Spleen (tissue), 11 donors: ENCODE data around the gene CADPS2. TPM values are rescaled to one million over a fixed set of nuclear protein-coding genes. Genes with fewer than 3 reads are reported as not detected.

Source experiments
- DNase-seq: peaks from one replicate; pipeline ENCODE4 v3.0.0-alpha.2; 2020
- H3K27ac ChIP-seq, 8 donors: fragments of 200-600 bp; sonication (generic) in 7 of 8; 1 replicate in 4 of 8; 2 replicates in 4 of 8; pipeline versions ENCODE4 v1.5.0 to v1.8.0; 2016 to 2021; ENCODE audit warnings: inconsistent platforms in 4 of 8, mild to moderate bottlenecking in 4 of 8, moderate library complexity in 1 of 8
- H3K27me3 ChIP-seq, 7 donors: fragments of 200-600 bp; sonication (generic) in 6 of 7; replicated peaks in 1 of 7; 1 replicate in 4 of 7; 2 replicates in 3 of 7; pipeline versions ENCODE4 v1.5.0 to v1.8.0; 2016 to 2021; ENCODE audit warnings: inconsistent platforms in 3 of 7, mild to moderate bottlenecking in 1 of 7
- H3K36me3 ChIP-seq, 6 donors: fragments of 200-600 bp; sonication (generic) in 5 of 6; 1 replicate in 4 of 6; 2 replicates in 2 of 6; pipeline versions ENCODE4 v1.5.0 to v1.8.0; 2016 to 2021; ENCODE audit warnings: inconsistent platforms in 2 of 6
- H3K4me1 ChIP-seq, 6 donors: fragments of 200-600 bp; sonication (generic) in 5 of 6; 1 replicate in 3 of 6; 2 replicates in 3 of 6; pipeline versions ENCODE4 v1.5.0 to v1.8.0; 2016 to 2021; ENCODE audit warnings: inconsistent platforms in 3 of 6
- H3K4me3 ChIP-seq, 8 donors: fragments of 200-600 bp; sonication (generic) in 7 of 8; 1 replicate in 4 of 8; 2 replicates in 4 of 8; pipeline versions ENCODE4 v1.5.0 to v1.8.0; 2016 to 2021; ENCODE audit warnings: inconsistent platforms in 4 of 8, mild to moderate bottlenecking in 4 of 8, moderate library complexity in 2 of 8
- H3K9me3 ChIP-seq, 8 donors: fragments of 200-600 bp; sonication (generic) in 7 of 8; 1 replicate in 4 of 8; 2 replicates in 4 of 8; pipeline versions ENCODE4 v1.5.0 to v1.8.0; 2016 to 2021; ENCODE audit warnings: inconsistent platforms in 4 of 8
- CTCF ChIP-seq, 11 experiments: fragments of 200-600 bp in 7 of 11; fragments of 450-650 bp in 4 of 11; sonication (generic) in 4 of 11; IDR thresholded peaks in 8 of 11; conservative IDR thresholded peaks in 3 of 11; 1 replicate in 7 of 11; 2 replicates in 4 of 11; pipeline versions ENCODE4 v1.4.0 to v1.8.0; 2016 to 2021; ENCODE audit warnings: antibody characterized with exemption in 11 of 11, inconsistent platforms in 4 of 11, mild to moderate bottlenecking in 1 of 11
- POLR2A ChIP-seq, 3 donors: fragments of 450-650 bp; IDR thresholded peaks; one replicate each; pipeline ENCODE4 v1.5.1; 2017; ENCODE audit warnings: antibody characterized with exemption in 3 of 3, mild to moderate bottlenecking in 1 of 3
- POLR2AphosphoS5 ChIP-seq, 3 donors: sonication (generic); formaldehyde crosslinking; IDR thresholded peaks; one replicate each; pipeline ENCODE4 v1.5.1; 2017; ENCODE audit warnings: antibody characterized with exemption in 3 of 3
- WGBS, 5 donors: extraction: QIAGEN DNeasy Blood & Tissue Kit in 3 of 5; methylation state at CpG; one replicate each; pipeline versions ENCODE4 v1.1.5 to v1.1.7; 2013 to 2018; 5-methylcytosine and 5-hydroxymethylcytosine counted together
- intact Hi-C: fragments of 100-400 bp; cut with DNase I; formaldehyde crosslinking; loops from one replicate; pipeline ENCODE4 v1.15.0; 2023; ENCODE audit warnings: low total_unique reads
- polyA plus RNA-seq, 3 donors: library from polyadenylated mRNA; stranded (reverse); fragments of 200-250 nt; gene quantifications; one replicate each; pipeline ENCODE4 v1.2.1, GENCODE V29; 2013
- total RNA-seq, 7 donors: library from RNA; depleted of rRNA in 3 of 7; stranded (reverse); fragments of >200 nt in 3 of 7; fragmentation: NEBNext Ultra II Directional in 4 of 7; extraction: Animal tissue kit (Norgen Biotek cat#: 25700) in 4 of 7; gene quantifications; one replicate each; pipeline versions ENCODE4 v1.1.0 to v1.2.1, GENCODE V29; 2016 to 2021
- donor health status: healthy with polysubstance abuse.
- donor health status: DM: no; HTN: no; CAD: no; lungs with moderate emphysema.
- donor health status: DM: no; HTN: no; CAD: no.
- donor health status: Bipolar disorder and iron deficiency.
- donor health status: healthy.
- donor health status: DM: no; HTN: no; CAD: no.
- donor health status: DM: yes; HTN: yes; CAD: no.

CADPS2 gene
- total and polyA plus RNA-seq, 10 donors = 2.4 to 19.3 (median 11.7) TPM

GRCh38 chr7:122831436-122831835 is 54.8 kb downstream of the CADPS2 start:
- no peak for TF ChIP-seq POLR2AphosphoS5 (IDR thresholded peaks at IDR 0.05)
- 72 to 92% (median 84%) methylated on average over 1 of the region's 1 CpG for WGBS, 5 donors

GRCh38 chr7:122829962-122830361 is 56.3 kb downstream of the CADPS2 start:
- Histone ChIP-seq H3K27me3 (no peaks in the 10 kb centered on the region), H3K4me3 (no peak overlapping the region), H3K9me3 (peaks cover 0 to 8% (median 0%) of the 10 kb centered on the region in 8 donors), H3K27ac (no peak overlapping the region), H3K4me1 (no peaks in the 10 kb centered on the region), H3K36me3 (no peaks in the 10 kb centered on the region)
- TF ChIP-seq POLR2AphosphoS5 (IDR thresholded peaks at IDR 0.05) (no peak), CTCF (IDR thresholded peaks at IDR 0.05 in 8 of 11, conservative IDR thresholded peaks at IDR 0.05 in 3 of 11) (no peak), POLR2A (IDR thresholded peaks at IDR 0.05) (no peak)
- 59 to 84% (median 68%) methylated on average over 2 of the region's 2 CpGs for WGBS, 5 donors
- no peak for DNase-seq
- intact Hi-C loops = no loop called here

More at GRCh38 chr7:122831436-122831835, 54.8 kb downstream of the CADPS2 start:
- peaks cover 0 to 13% (median 0%) of the 10 kb centered on the region in 8 donors for H3K9me3 ChIP-seq
- H3K36me3 ChIP-seq = no peaks in the 10 kb centered on the region
- H3K4me1 ChIP-seq = no peaks in the 10 kb centered on the region
- H3K4me3 ChIP-seq = no peak overlapping the region
- intact Hi-C loops = no loop called here
- no peak overlapping the region for H3K27ac ChIP-seq
- no peaks in the 10 kb centered on the region for H3K27me3 ChIP-seq
- DNase-seq = no peak

- no peaks in the 10 kb centered on the region for H3K9me3 ChIP-seq
- H3K36me3 ChIP-seq = no peaks in the 10 kb centered on the region
- no peaks in the 10 kb centered on the region for H3K4me1 ChIP-seq
- no peak for DNase-seq
- H3K4me3 ChIP-seq = no peak overlapping the region
- intact Hi-C loops = no loop called here
- H3K27ac ChIP-seq = no peak overlapping the region
- H3K27me3 ChIP-seq = no peaks in the 10 kb centered on the region
- TF ChIP-seq POLR2AphosphoS5 (IDR thresholded peaks at IDR 0.05) (no peak), CTCF (IDR thresholded peaks at IDR 0.05 in 8 of 11, conservative IDR thresholded peaks at IDR 0.05 in 3 of 11) (no peak), POLR2A (IDR thresholded peaks at IDR 0.05) (no peak)
These were observed 58.5 kb downstream of the CADPS2 start for GRCh38 chr7:122827763-122828162.

GRCh38 chr7:122813845-122814244 is 72.4 kb downstream of the CADPS2 start:
- H3K9me3 ChIP-seq = peaks cover 0 to 17% (median 6%) of the 10 kb centered on the region in 8 donors
- no peak overlapping the region for H3K27ac ChIP-seq
- intact Hi-C loops = no loop called here
- DNase-seq = no peak
- H3K36me3 ChIP-seq = no peaks in the 10 kb centered on the region
- WGBS, 5 donors = 88 to 94% (median 90%) methylated on average over 3 of the region's 3 CpGs
- TF ChIP-seq POLR2A (IDR thresholded peaks at IDR 0.05) (no peak), POLR2AphosphoS5 (IDR thresholded peaks at IDR 0.05) (no peak), CTCF (IDR thresholded peaks at IDR 0.05 in 8 of 11, conservative IDR thresholded peaks at IDR 0.05 in 3 of 11) (no peak)
- no peaks in the 10 kb centered on the region for H3K27me3 ChIP-seq
- no peak overlapping the region for H3K4me3 ChIP-seq
- H3K4me1 ChIP-seq = no peaks in the 10 kb centered on the region

GRCh38 chr7:122803851-122804250 is 82.4 kb downstream of the CADPS2 start:
- 88 to 98% (median 92%) methylated on average over 1 of the region's 1 CpG for WGBS, 5 donors
- DNase-seq = no peak
- Histone ChIP-seq H3K27ac (no peak overlapping the region), H3K4me1 (peaks cover 0 to 14% (median 8%) of the 10 kb centered on the region in 6 donors), H3K27me3 (no peaks in the 10 kb centered on the region), H3K9me3 (no peaks in the 10 kb centered on the region), H3K4me3 (no peak overlapping the region), H3K36me3 (no peaks in the 10 kb centered on the region)
- TF ChIP-seq POLR2A (IDR thresholded peaks at IDR 0.05) = no peak
- TF ChIP-seq POLR2AphosphoS5 (IDR thresholded peaks at IDR 0.05) = no peak
- TF ChIP-seq CTCF (IDR thresholded peaks at IDR 0.05 in 8 of 11, conservative IDR thresholded peaks at IDR 0.05 in 3 of 11) = no peak
- intact Hi-C loops = no loop called here
